OCI-LY7 (cell line): Measurements from ENCODE around the gene REV3L. TPM values are rescaled to one million over a fixed set of nuclear protein-coding genes. Genes with fewer than 3 reads are reported as not detected.

Source experiments
- BruUV-seq: library from RNA; stranded (reverse); fragments of 400-500 nt; replicated peaks from 2 replicates; lab custom pipeline; 2021; lab: Mats Ljungman, UMichigan
- CTCF ChIA-PET: fragments of 300-600 bp; sonication (Branson Sonifier 250); formaldehyde crosslinking; loops from one replicate; lab custom pipeline; 2022; ENCODE audit warnings: antibody characterized with exemption; ENCODE audit not compliant: unreplicated experiment; lab: Charles Lee
- POLR2A ChIA-PET: fragments of 300-600 bp; sonication (Branson Sonifier 250); formaldehyde crosslinking; loops from one replicate; lab custom pipeline; 2022; ENCODE audit warnings: antibody characterized with exemption; lab: Charles Lee
- DNase-seq: peaks from one replicate; pipeline ENCODE4 v3.0.0-alpha.2; 2015; ENCODE audit warnings: low spot score
- H2AFZ ChIP-seq: fragments of 200-600 bp; sonication (generic), shearing (Covaris generic); 2 replicates; pipeline ENCODE4 v1.6.1; 2014; ENCODE audit warnings: mild to moderate bottlenecking, antibody characterized with exemption, low read length, moderate library complexity
- H3K27ac ChIP-seq: fragments of 200-600 bp; sonication (generic); 2 replicates; pipeline ENCODE4 v1.5.1; 2014; ENCODE audit warnings: mixed run types, low read depth, mild to moderate bottlenecking, moderate library complexity, low read length, inconsistent platforms; ENCODE audit not compliant: poor library complexity, severe bottlenecking
- H3K36me3 ChIP-seq: fragments of 200-600 bp; sonication (generic); 2 replicates; pipeline ENCODE4 v1.6.1; 2014; ENCODE audit warnings: mild to moderate bottlenecking, antibody characterized with exemption, low read length, moderate library complexity, mixed read lengths; ENCODE audit not compliant: insufficient read depth
- H3K4me1 ChIP-seq: fragments of 200-600 bp; sonication (generic); 2 replicates; pipeline ENCODE4 v1.5.1; 2014; ENCODE audit warnings: mild to moderate bottlenecking, low read length; ENCODE audit not compliant: insufficient read depth, poor library complexity, severe bottlenecking
- H3K4me2 ChIP-seq: fragments of 200-600 bp; sonication (generic); 2 replicates; pipeline ENCODE4 v1.6.1; 2014; ENCODE audit warnings: mild to moderate bottlenecking, low read length
- H3K4me3 ChIP-seq: fragments of 200-600 bp; sonication (generic); 2 replicates; pipeline ENCODE4 v1.5.1; 2014; ENCODE audit warnings: mild to moderate bottlenecking, low read depth, low read length; ENCODE audit not compliant: poor library complexity, severe bottlenecking
- H3K79me2 ChIP-seq: fragments of 200-600 bp; sonication (generic); 2 replicates; pipeline ENCODE4 v1.6.1; 2016; ENCODE audit warnings: low read depth, mild to moderate bottlenecking, low read length, moderate library complexity, mixed read lengths; ENCODE audit not compliant: insufficient read depth
- H3K9me2 ChIP-seq: fragments of 200-600 bp; sonication (generic); 2 replicates; pipeline ENCODE4 v1.6.1; 2016; ENCODE audit warnings: mild to moderate bottlenecking, low read length, mixed read lengths; ENCODE audit not compliant: insufficient read depth
- H3K9me3 ChIP-seq: fragments of 200-600 bp; sonication (generic); 2 replicates; pipeline ENCODE4 v1.6.1; 2014; ENCODE audit warnings: mild to moderate bottlenecking, mixed run types, low read length, mixed read lengths
- H4K20me1 ChIP-seq: fragments of 200-600 bp; sonication (generic); 2 replicates; pipeline ENCODE4 v1.6.1; 2014; ENCODE audit warnings: mild to moderate bottlenecking, antibody characterized with exemption, low read length, moderate library complexity, mixed read lengths; ENCODE audit not compliant: insufficient read depth
- EZH2phosphoT487 ChIP-seq: fragments of 200-600 bp; sonication (generic); IDR thresholded peaks from 2 replicates; pipeline ENCODE4 v1.6.1; 2018; ENCODE audit warnings: low read depth, borderline replicate concordance, mild to moderate bottlenecking, mixed run types, antibody characterized with exemption, low read length, moderate library complexity, mixed read lengths
- intact Hi-C: fragments of 100-400 bp; cut with micrococcal nuclease; formaldehyde crosslinking; loops from one replicate; pipeline ENCODE4 v1.10.0; 2022; ENCODE audit not compliant: unreplicated experiment
- total RNA-seq, 2 experiments: library from RNA; depleted of rRNA in 1 of 2; stranded (reverse); fragments of >200 nt in 1 of 2; shearing (Covaris generic) in 1 of 2; gene quantifications; 2 replicates each; pipeline ENCODE4 v1.2.3, GENCODE V29; 2014 to 2022
- TF ChIP-seq, protein P1 (sequence below): fragments of 200-600 bp; sonication (generic); conservative IDR thresholded peaks from 2 replicates; pipeline ENCODE4 v1.5.1; 2014; ENCODE audit warnings: mild to moderate bottlenecking, antibody characterized with exemption, low read length, moderate library complexity, mixed read lengths

Gene REV3L
- total RNA-seq, 2 experiments from 2014 or later: 24.8 to 33.4 TPM

DNA sequence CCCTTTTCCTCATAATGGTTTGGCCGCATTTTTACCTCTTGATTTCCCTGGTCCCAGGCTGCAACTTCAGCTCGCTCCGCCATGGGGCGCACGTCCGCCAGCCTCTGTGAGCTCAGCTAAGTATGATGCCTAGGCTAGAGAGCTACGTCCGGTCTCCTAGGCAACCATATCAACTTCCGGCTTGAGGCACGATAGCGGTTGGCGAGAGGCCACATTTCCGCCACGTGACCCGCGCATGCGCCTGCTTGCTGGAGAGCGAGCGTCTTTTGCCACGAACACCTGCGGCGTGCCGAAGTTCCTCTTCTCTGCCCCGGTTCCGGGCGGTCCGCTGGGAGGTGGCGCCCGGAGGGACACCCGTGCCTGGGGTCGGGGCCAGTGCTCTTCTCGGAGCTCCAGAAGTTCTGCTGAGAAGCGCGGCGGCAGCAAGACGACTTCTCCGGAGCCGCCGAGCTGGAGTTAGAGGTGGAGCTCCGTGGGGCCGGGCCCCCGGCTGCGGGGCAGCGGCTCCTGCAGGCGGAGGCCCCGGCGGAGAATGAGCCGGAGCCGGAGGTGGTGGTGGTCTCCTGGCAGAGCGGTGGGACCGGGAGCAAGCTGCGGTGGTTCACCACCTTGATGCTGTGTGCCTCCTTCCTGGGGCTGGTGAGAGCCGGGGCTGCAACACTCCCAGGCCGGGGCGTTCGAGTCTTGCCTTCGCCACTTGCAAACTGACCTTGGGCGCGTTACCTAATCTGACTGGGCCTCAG is 223.8 kb downstream of the REV3L start:
- Histone ChIP-seq H3K4me3 (peak overlapping the region; percentile 81), H3K9me3 (no peaks in the 10 kb centered on the region), H3K36me3 (peaks cover 16% of the 10 kb centered on the region), H2AFZ (peak overlapping the region; percentile 97), H3K4me2 (peak overlapping the region; percentile 66), H3K4me1 (peaks cover 17% of the 10 kb centered on the region), H4K20me1 (no peaks in the 10 kb centered on the region), H3K79me2 (peaks cover 17% of the 10 kb centered on the region; the same call in 1 of the 2 replicates), H3K27ac (peak overlapping the region; percentile 67), H3K9me2 (no peaks in the 10 kb centered on the region)
- intact Hi-C loops: loop anchor here (1.0 to 2.0 kb wide), 6 partner anchors 219 to 784 kb away; partner anchors contain the start of genes REV3L and TRAF3IP2
- peak; percentile 100 for DNase-seq
- ChIA-PET POLR2A (interaction anchor here (0.5 to 2.0 kb wide), 15 partner anchors 9 to 1678 kb away, joined by 3 to 21 read pairs (median 3); partner anchors contain the start of genes REV3L and TRAF3IP2), CTCF (interaction anchor here (0.9 to 1.9 kb wide), 9 partner anchors 47 to 749 kb away, joined by 3 to 28 read pairs (median 4); partner anchors contain the start of gene TRAF3IP2)
- TF ChIP-seq, protein P1, sequence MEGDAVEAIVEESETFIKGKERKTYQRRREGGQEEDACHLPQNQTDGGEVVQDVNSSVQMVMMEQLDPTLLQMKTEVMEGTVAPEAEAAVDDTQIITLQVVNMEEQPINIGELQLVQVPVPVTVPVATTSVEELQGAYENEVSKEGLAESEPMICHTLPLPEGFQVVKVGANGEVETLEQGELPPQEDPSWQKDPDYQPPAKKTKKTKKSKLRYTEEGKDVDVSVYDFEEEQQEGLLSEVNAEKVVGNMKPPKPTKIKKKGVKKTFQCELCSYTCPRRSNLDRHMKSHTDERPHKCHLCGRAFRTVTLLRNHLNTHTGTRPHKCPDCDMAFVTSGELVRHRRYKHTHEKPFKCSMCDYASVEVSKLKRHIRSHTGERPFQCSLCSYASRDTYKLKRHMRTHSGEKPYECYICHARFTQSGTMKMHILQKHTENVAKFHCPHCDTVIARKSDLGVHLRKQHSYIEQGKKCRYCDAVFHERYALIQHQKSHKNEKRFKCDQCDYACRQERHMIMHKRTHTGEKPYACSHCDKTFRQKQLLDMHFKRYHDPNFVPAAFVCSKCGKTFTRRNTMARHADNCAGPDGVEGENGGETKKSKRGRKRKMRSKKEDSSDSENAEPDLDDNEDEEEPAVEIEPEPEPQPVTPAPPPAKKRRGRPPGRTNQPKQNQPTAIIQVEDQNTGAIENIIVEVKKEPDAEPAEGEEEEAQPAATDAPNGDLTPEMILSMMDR: peak; percentile 92
- no peak for TF ChIP-seq EZH2phosphoT487
- BruUV-seq: no TSS peak

DNA sequence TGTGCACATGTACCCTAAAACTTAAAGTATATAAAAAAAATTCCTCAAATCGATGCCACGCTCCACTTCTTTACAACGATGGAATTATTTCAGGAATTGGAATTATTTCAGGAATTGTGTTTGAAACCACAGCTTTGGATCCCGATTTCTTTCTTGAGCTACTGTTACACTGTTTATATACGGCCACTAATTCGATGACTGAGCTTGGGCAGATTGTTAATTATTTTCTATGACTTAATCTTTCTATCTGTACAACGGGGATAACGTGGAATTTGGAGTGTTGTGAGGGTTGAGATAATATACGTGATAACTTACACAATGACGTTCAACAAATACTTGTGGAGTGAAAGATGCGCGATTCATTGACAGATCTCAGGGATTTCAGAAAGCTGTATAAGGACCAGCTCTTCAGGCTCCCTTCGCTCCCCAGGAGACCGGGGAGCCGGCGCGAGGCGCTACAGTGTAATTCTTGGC is 224.4 kb downstream of the REV3L start:
- peaks cover 17% of the 10 kb centered on the region for H3K4me1 ChIP-seq
- peaks cover 10% of the 10 kb centered on the region for H3K36me3 ChIP-seq
- H3K9me2 ChIP-seq: no peaks in the 10 kb centered on the region
- H3K4me2 ChIP-seq: peak overlapping the region; percentile 66
- H2AFZ ChIP-seq: peak overlapping the region; percentile 97; the same call in 1 of the 2 replicates
- no peak for DNase-seq
- no peaks in the 10 kb centered on the region for H3K9me3 ChIP-seq
- H3K4me3 ChIP-seq: peak overlapping the region; percentile 50
- H3K79me2 ChIP-seq: peaks cover 17% of the 10 kb centered on the region; the same call in 1 of the 2 replicates
- no TSS peak for BruUV-seq
- H3K27ac ChIP-seq: no peak overlapping the region
- no peak for TF ChIP-seq EZH2phosphoT487
- TF ChIP-seq, protein P1: no peak
- ChIA-PET CTCF (interaction anchor here (0.9 to 1.9 kb wide), 8 partner anchors 48 to 750 kb away, joined by 3 to 28 read pairs (median 4); partner anchors contain the start of gene TRAF3IP2), POLR2A (interaction anchor here (0.5 to 2.0 kb wide), 16 partner anchors 8 to 1677 kb away, joined by 3 to 21 read pairs (median 4); partner anchors contain the start of genes REV3L and TRAF3IP2)
- H4K20me1 ChIP-seq: no peaks in the 10 kb centered on the region
- intact Hi-C loops: loop anchor here (1.0 to 2.0 kb wide), 6 partner anchors 220 to 785 kb away; partner anchors contain the start of genes REV3L and TRAF3IP2
